Activated CD8-positive, alpha-beta memory T cell treated with anti-CD3 and anti-CD28 coated beads for 36 hours (primary cell): ENCODE data around the gene PDE1C. TPM values are rescaled to one million over a fixed set of nuclear protein-coding genes. Genes with fewer than 3 reads are reported as not detected.

ENCODE experiments used
- CTCF ChIA-PET: fragments of 350-600 bp; sonication (Branson Sonifier 250); formaldehyde crosslinking; loops from one replicate; lab custom pipeline; 2021; ENCODE audit warnings: antibody characterized with exemption; lab: Charles Lee
- POLR2A ChIA-PET: fragments of 350-600 bp; sonication (Branson Sonifier 250); formaldehyde crosslinking; loops from one replicate; lab custom pipeline; 2021; ENCODE audit warnings: antibody characterized with exemption; lab: Charles Lee
- total RNA-seq, 2 experiments: library from RNA; stranded (reverse); gene quantifications; one replicate each; pipeline ENCODE4 v1.2.3, GENCODE V29; 2021

The PDE1C gene
- total RNA-seq, 2 experiments from 2014 or later = not detected

DNA sequence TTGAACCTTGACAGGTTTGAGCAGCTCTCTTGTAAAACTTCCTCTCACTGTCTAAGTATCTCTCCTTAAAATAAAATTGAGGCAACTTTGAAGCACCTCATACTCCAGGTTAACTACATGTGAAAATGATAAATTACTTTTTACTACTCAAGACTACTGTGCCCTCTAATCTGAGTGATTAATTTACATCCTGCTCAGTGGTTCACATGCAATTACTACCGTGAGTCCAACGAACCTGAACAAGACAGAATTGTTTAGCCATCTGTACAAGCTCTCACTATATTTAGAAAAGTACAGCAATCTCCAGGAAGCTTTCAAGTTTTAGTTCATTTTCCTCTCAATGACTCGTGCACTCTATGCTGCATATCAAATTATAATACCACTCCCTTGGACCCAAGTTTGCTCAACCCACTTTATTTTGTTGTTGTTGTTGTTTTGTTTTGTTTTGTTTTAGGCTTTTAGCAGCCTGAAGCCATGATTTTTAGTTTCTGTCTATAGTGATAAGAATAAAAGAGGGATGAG lies 21.2 kb downstream of the PDE1C start:
- CTCF ChIA-PET = no interaction called here

DNA sequence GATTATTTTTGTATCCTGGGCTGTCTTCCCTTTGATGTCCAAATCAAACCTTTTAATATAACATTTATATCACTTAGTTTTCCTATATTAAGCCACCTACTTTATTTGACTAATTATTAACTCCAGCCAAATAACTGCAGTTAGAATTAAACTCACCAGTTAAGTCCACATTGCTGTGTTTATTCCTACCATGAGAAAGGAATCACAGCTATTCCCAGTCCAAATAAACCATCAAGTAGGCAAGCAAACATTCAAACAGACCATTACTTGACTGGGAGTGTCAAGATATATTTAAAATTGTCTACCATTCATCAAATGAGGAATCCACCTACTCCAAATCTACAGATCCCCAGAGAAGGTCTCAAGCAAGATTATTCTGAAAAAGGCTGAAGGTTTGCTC lies 22.4 kb downstream of the PDE1C start:
- CTCF ChIA-PET = no interaction called here
- POLR2A ChIA-PET = no interaction called here

More for the DNA sequence above, 21.2 kb downstream of the PDE1C start:
- POLR2A ChIA-PET = no interaction called here

DNA sequence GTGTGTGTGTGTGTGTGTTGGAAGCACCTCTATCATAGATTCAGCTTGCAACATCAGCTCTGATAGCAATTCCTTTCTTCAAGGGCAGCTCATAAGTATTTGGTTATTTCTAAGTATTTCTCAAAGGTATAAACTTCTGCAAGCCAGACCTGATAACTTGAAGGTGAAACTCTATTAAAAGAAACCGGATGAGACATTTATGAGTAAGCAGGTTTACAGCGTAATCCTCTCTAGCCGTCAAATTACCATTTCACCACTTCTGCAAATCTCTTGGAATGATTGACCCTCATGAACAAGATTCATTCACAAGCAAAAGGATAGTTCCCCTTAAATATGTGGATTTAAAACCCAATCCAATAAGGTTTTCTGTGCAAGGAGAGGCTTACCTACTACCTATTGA lies 23.1 kb downstream of the PDE1C start:
- POLR2A ChIA-PET = no interaction called here
- CTCF ChIA-PET = no interaction called here

DNA sequence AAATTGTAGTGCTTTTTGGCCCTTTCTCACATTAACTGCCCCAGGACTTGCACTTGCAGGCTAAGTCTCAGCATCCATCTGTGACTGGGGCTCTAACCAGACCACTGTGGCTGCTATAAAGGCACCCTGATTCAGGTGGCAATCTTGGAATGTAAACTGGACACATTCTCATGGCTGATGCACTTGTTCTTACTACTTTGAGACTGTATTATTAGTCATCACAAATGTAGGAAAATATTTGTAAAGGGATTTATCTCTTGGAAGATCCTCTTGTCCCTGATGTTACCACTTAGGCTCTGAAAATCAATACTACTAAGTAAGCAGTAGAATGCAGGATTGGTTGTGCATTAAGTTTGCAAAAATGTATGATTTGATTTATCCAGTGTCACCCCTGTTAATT lies 25.0 kb downstream of the PDE1C start:
- ChIA-PET CTCF (no interaction called here), POLR2A (no interaction called here)

DNA sequence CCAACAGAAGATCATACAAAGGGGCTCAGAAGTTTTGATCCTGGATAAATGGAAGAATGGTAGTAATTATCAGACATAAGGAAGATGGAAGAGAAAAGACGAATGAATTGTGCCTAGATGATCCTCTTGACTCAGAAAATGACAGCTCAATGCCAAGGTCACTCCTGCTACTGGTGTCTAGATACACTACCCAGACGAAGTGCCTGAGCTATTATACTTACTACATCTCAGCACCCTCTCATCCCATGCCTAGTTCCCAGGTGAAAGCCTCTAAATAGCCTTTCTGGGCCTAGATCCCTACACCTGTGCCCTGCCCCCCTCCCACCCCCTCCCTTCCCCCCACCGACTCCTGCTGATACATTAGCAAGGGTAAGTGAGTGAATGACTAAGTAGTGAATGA lies 25.5 kb downstream of the PDE1C start:
- ChIA-PET CTCF (no interaction called here), POLR2A (no interaction called here)

DNA sequence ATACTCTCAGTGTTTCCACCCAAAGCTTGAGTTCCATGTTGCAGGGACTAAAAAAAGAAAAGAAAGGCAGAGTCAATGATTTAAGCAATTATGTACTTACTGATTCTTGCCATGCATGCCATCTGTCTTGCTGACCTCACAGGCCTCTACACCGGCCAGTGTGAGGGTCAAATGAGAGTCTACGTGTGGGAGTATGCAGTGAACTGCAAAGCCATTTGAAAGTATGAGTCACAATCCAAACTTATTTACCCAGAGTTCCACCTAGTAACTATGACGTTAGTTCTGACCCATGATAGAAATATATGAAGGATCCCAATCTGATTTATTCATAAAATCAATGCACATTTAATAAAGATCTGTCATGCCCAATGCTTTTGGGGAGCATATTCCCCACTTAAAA lies 26.5 kb downstream of the PDE1C start:
- ChIA-PET POLR2A (no interaction called here), CTCF (no interaction called here)

DNA sequence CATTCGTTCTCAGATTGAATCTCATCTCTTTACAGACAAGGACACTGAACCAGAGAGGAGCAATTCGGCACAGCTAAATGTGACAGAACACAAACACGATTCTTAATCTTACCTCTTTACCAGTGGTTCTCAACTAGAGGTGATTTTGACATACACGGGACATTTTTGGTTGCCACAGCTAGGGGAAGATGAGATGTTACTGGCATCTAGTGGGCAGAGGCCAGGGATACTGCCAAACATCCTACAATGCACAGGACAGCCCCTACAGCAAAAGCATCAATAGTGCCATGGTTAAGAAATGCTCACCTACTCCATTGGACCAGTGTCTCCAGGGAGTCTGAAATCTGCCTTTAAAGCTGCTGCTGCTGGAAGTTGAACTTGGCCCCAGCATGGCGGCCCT lies 27.3 kb downstream of the PDE1C start:
- ChIA-PET POLR2A (no interaction called here), CTCF (no interaction called here)

DNA sequence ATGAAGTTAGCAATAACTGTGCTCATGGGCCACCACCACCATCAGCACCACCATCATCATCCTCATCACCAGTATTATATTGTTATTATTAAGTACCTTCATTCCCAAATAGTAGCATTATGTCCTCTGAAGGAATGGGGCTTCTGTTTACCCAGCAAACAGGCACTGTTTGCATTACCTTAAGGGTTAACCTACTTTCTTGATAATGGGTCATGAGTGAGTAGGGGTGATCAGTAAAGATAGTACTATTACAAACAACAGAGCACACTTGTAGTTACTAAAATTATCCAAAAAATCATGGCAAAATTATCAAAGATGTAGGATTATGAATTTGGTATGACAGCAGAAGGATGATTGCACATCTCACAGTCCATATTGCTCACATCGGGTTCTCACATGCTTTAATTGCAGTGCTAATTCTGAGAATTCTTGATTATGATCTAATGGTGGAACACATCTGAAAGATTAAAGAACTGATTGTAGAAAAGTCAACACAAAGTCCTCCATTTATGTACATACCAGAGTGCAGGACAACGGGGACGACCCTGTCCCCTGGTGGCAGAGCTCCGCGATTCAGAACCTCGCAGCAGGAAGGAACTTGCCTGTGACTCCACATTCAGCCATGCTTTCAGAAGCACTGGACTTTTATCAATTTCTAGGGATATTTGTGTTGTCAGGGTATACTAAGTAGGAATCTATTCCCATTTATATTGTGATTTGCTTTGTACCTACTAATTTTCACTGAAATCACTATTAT lies 31.0 kb downstream of the PDE1C start:
- CTCF ChIA-PET = no interaction called here

DNA sequence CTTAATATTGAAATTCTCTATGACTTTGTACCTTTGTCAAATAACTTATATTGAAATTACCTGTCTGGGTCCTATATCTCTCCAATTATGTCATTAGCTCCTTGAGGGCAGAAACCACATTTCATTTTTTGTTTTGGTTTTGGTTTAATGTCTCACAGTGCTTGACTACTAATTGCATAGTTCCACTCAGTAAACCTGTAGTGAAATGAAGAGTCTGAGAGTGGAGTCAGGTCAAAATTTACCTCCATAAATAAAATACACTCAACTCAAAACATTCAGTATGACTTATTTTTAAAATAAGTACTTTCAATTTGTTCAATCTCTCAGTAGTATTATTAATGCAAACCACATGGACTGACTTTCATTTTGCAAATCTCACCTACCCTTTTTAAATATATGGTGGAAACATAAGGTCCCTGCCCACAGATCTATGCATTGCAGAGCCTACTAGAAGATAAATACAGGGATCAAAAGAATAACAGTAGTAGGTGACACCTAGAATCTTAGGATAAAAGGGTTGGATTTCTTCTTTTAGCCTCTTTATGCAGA lies 32.5 kb downstream of the PDE1C start:
- POLR2A ChIA-PET = no interaction called here
- CTCF ChIA-PET = no interaction called here

More for the DNA sequence above, 31.0 kb downstream of the PDE1C start:
- POLR2A ChIA-PET = no interaction called here

DNA sequence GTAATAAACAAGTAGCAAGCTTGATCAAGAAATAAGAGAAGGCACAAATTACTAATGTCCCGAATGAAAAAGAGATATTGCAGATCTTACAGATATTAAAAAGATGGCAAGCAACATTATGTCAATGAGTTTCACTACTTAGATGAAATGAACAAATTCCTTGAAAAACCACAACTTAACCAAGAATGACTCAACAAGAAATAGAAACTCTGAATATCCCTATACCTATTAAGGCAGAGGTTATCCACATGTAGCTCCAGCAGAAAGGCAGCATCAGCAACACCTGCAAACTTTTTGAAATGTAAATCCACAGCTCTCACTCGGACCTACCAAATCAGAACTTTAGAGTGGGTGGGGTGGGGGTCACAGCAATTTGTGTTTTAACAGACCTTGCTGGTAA lies 33.6 kb downstream of the PDE1C start:
- ChIA-PET POLR2A (no interaction called here), CTCF (no interaction called here)

DNA sequence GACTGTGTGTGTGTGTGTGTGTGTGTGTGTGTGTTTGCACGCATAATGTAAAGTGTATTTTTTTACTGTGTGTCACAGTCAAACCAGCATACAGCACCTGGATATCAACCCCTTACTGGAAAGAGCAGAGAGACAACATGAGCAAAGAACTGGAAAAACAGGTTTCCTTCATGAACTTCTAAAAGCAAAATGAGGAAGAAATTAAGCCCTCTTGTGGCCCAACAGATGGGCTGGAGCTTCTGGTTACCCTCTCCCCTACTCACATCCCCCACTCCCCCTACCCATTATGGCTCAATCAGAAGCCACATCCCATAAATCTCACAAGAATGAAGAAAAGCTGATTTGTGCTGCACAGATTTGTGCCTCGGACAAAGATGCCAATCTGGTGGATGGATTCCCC lies 36.2 kb downstream of the PDE1C start:
- CTCF ChIA-PET = no interaction called here
- POLR2A ChIA-PET = no interaction called here

DNA sequence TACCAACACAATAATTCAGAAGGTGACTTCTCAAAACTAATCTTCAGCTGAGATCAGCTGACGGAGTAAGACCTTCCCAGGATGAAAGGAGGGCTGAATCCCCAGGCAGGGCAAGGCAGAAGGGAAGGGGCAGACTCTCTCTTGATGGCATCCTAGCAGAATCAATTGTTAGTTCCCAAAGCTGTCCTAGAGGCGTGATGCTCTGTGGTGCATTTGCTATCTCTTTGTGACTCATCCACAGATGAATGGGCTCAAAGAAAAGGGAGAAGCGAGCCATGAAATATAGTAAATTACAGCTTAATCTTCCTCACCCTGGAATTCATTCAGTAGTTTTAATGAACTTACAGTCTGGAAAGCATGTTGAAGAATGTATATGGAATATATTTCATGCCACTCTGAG lies 37.2 kb downstream of the PDE1C start:
- POLR2A ChIA-PET = no interaction called here
- CTCF ChIA-PET = no interaction called here

DNA sequence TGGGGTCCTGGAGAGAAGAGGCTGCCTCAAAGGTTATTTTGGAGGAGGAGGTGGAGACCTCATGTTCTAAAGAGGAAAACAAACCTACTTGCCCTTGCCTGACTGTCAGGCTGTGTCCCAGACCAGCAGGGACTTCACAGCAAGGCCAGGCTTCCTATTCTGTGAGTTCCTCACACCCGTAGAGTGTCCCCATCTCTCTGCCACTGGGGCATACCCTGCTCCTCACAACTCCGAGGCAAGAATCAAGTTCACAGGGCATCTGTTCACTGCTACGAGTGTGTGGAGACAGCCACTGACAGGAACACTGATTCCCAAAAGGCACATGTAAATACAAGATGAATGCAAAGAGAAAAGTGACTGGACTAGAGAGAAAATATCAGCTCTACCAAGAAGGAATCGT lies 38.0 kb downstream of the PDE1C start:
- CTCF ChIA-PET = no interaction called here
- POLR2A ChIA-PET = no interaction called here

DNA sequence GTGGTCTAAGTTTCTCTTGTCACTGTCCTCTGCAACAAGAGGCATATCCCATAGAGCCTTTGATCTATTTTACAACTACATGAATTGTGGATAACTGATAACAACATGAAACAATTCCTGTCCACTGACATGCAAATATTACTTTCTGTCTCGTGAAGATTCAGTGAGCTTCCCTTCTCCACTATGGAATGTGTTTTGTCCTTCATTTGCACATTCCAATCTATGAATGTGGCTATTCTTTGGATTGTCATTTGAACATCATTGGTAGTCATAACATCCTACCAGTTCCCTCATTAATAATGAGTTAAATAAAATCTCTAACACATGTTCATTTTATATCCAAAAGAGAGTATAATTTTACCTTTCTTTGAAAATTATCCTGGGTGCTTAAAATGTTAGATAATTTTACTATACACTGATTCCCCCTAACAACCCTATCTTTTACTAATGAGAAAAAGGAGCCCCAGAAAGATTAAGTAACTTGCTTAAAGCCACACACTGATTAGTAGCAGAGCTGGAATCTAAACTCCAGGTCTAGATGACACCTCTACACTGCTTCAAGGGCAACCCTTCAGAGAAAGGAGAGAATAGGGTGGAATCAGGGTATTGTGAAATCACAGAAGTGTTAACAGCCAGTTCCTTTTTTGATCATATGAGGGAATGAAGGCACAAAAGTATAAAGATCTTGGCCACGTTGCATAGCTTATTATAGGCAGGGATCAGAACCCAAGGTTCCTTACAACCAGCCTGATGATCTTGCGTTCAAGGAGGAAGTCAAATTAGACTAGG lies 39.1 kb downstream of the PDE1C start:
- ChIA-PET POLR2A (no interaction called here), CTCF (no interaction called here)

DNA sequence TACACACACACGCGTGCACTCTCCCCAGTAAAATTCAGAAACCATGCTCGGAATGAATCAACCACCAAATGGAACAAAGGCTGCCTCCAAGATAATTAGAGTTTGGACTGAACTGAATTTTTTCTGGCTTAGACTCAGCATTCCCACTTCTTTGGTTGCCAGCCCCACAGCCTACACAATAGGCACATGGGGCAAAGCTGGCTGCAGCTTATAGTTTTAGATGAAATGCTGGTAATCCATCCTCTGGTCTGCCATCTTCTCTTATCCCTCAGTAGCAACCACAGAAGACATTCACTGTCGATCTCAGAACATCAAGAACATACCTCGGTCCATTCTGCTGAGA lies 44.2 kb downstream of the PDE1C start:
- ChIA-PET POLR2A (no interaction called here), CTCF (no interaction called here)

DNA sequence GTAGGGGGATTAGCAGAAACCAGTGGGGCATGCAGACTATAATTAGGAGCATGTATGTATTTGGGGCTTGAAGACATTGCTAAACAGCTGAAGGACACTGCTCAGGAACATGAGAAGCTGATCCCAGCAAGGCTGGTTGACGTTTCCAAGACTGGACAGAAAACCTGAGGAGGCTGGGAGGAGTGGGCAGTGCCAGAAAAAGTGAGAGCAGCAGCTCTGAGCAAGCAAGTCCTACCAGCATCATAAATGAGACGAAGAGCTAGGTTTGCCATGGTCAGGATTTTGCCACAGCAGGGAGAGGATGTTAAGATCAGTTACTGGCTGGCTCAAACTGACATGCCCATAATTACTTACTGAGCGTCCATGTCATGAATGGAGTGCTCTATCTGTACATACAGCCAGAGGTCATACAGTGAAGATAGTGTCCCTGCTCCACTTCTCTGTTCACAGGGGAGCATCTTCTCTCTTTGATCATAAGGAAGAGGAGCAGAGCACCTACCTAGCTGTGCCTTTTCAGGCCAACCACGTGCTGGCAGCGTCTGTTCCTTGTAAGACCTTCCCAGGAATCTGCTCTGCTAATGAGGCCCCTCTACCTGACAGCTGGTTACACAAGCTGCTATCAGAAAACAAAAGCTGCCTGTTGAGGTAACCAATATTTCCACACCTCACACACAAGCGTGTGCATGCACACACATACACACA lies 44.7 kb downstream of the PDE1C start:
- CTCF ChIA-PET = no interaction called here
- POLR2A ChIA-PET = no interaction called here

DNA sequence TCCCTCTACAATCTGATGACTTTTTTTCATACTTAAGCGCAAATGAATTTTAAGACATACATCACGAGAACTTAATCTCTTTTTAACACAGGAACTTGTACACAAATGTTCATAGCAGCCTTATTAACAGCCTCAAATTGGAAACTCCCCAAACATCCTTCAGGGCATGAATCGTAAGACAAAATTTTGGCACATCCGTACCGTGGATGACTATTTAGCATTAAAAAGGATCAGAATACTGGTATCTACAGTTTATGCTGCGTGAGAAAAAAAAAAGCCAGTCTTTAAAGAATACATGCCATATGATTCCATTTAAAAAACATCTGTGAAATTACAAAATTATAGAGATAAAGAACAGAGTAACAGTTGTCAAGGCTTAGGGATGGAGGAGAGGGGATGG lies 46.8 kb downstream of the PDE1C start:
- CTCF ChIA-PET = no interaction called here
- POLR2A ChIA-PET = no interaction called here

DNA sequence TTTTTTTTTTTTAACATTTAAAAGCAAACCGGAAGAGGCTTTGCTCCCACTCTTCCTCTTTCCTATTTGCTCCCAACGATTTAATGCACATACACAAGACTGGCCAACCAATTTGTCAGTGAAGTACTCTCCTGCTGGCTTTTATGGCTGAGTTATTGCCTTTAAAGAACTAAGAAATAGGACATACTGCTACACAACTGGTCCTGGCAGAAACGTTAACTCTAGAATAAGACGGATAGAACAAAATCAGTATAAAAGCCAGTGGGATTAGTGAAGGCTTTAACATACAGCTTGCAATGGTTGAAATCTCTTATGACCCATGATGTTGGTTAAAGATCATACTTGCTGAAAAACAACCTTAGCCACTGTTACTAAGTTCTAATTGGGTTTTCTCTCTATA lies 47.2 kb downstream of the PDE1C start:
- ChIA-PET CTCF (no interaction called here), POLR2A (no interaction called here)

DNA sequence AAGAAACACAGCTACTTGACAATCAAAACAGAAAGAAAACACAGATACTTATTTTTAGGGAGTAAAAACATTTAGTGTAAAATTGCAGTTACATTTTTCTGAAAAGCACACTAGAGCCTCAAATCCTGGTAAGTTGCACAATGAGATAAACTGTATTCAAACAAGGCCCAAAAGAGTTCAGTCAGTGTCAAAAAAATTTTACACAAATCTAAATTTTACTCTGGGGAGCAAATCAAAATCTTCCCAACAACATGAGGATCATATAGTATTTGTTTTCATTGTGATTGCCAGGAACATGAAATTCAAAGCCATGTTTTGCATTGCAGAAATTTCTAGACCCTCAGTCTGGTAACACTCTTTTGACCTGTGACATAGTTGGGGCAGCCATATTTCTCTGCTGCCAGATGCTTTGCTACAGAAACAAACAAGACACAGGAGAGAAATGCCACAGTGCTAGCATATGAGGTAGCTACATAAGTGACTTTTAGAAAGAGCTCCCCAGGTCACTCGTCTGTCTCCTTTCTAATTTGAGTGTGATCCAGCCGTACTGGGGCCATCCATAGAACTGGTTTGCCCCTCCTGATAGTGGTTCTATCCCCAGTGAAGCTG lies 49.6 kb downstream of the PDE1C start:
- ChIA-PET POLR2A (no interaction called here), CTCF (no interaction called here)
